Activated T-cell treated with anti-CD3 and anti-CD28 coated beads, Interleukin-2, amount 50 U/mL, for 1 hour (primary cell): ENCODE data around the gene VBP1.
"Not testable (repeated sequence)": the region's sequence is repeated elsewhere in the genome, so short reads cannot be mapped to it uniquely, and the experiment has no call there.

ENCODE experiments used
- DNase-seq: peaks from one replicate; pipeline ENCODE4 v3.0.0-alpha.2; 2020

VBP1 gene

GRCh38 chrX:155266439-155266838, 50.2 kb downstream of the VBP1 start:
- DNase-seq: no peak

GRCh38 chrX:155267995-155268394, 51.7 kb downstream of the VBP1 start:
- not testable (repeated sequence) for DNase-seq

GRCh38 chrX:155270969-155271368, 54.7 kb downstream of the VBP1 start:
- no peak for DNase-seq

GRCh38 chrX:155279873-155280272, 63.6 kb downstream of the VBP1 start:
- DNase-seq: no peak
